ENCODE results near the gene EDDM3A. TPM values are rescaled to one million over a fixed set of nuclear protein-coding genes. Genes with fewer than 3 reads are reported as not detected.

The EDDM3A gene
- total and polyA plus RNA-seq, 2 of the 13 experiments (the other 11 are each of a cell fraction or from before 2014, with no cell fraction given) = not detected

DNA sequence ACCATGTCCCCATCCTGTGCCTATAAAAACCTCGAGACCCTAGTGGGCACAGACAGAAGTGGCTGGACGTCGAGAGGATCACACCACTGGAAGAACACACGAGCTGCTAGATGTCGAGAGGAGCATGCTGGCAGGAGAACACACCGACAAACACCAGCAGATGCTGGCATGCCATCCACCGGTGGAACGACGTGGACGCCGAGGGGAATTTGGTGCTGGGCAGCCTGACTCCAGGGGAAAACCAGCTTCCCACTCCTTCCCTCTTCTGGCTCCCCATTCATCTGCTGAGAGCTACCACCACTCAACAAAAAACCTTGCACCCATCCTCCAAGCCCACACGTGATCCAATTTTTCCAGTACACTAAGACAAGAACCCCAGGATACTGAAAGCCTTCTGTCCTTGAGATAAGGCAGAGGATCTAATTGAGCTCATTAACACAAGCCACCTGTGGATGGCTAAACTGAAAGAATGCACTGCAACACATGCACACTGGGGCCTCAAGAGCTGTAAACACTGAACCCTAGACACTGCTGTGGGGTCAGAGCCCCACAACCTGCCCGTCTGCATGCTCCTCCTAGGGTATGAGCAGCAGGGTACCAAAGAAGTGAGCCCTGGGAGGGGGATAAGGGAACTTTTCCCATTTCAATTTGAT, 44.9 kb downstream of the EDDM3A start (continued):
- TF ChIP-seq, protein P1, sequence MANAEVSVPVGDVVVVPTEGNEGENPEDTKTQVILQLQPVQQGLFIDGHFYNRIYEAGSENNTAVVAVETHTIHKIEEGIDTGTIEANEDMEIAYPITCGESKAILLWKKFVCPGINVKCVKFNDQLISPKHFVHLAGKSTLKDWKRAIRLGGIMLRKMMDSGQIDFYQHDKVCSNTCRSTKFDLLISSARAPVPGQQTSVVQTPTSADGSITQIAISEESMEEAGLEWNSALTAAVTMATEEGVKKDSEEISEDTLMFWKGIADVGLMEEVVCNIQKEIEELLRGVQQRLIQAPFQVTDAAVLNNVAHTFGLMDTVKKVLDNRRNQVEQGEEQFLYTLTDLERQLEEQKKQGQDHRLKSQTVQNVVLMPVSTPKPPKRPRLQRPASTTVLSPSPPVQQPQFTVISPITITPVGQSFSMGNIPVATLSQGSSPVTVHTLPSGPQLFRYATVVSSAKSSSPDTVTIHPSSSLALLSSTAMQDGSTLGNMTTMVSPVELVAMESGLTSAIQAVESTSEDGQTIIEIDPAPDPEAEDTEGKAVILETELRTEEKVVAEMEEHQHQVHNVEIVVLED (CRISPR knock-in tag; IDR thresholded peaks at IDR 0.05; ENCODE audit: borderline replicate concordance) = no peak
- TF ChIP-seq, protein P2, sequence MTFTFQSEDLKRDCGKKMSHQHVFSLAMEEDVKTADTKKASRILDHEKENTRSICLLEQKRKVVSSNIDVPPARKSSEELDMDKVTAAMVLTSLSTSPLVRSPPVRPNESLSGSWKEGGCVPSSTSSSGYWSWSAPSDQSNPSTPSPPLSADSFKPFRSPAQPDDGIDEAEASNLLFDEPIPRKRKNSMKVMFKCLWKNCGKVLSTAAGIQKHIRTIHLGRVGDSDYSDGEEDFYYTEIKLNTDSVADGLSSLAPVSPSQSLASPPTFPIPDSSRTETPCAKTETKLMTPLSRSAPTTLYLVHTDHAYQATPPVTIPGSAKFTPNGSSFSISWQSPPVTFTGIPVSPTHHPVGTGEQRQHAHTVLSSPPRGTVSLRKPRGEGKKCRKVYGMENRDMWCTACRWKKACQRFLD (CRISPR knock-in tag; IDR thresholded peaks at IDR 0.05; ENCODE audit: borderline replicate concordance) = no peak
- no peak for TF ChIP-seq ZNF790 (CRISPR knock-in tag; IDR thresholded peaks at IDR 0.05; ENCODE audit: borderline replicate concordance)
- TF ChIP-seq, protein P3, sequence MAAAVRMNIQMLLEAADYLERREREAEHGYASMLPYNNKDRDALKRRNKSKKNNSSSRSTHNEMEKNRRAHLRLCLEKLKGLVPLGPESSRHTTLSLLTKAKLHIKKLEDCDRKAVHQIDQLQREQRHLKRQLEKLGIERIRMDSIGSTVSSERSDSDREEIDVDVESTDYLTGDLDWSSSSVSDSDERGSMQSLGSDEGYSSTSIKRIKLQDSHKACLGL (CRISPR knock-in tag; IDR thresholded peaks at IDR 0.05) = no peak

DNA sequence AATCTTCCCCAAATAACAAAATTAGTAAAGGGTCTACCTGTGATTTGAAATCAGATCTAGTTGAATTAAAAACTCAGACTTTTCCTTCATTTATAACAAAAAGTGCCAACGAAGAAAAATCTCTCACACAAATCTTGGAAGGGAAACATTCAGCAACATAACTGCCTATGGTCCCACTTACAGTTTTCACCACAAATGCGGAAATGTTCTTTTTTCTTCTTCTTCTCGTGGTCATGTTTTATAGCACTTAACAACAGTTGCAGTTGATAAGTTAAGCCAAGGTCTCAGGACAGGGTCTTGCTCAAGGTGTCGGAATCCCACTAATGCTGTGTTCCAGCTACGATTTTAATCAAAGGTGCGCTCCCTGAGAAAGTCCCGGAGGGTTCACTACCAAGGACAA, 45.5 kb downstream of the EDDM3A start:
- intact Hi-C loops (cut with micrococcal nuclease; ENCODE audit: unreplicated experiment) (no loop called here), in situ Hi-C loops (cut with HindIII; ENCODE audit: extremely low pct_ligation_motif_present, low pct_unique_long_range_greater_than_20kb) (no loop called here)
- Histone ChIP-seq H3K9ac (ENCODE audit: insufficient read depth, low read depth, low read length) (no peak overlapping the region), H3K4me2 (ENCODE audit: low read depth, low read length) (no peak overlapping the region), H3K4me1 (ENCODE audit: insufficient read depth, low read length) (no peaks in the 10 kb centered on the region), H3K36me3 (replicated peaks in 1 of 2; ENCODE audit: control insufficient read depth in 1 of 2, insufficient read depth in 2 of 2, low read length in 2 of 2) (no peaks in the 10 kb centered on the region), H3K27ac (ENCODE audit: extremely low read length, insufficient read depth, low read length) (no peak overlapping the region), H2AFZ (ENCODE audit: low read length) (no peak overlapping the region), H3K9me3 (ENCODE audit: low read length) (no peaks in the 10 kb centered on the region), H3K4me3 (replicated peaks in 1 of 3; ENCODE audit: insufficient read depth in 1 of 3, low read depth in 2 of 3, low read length in 3 of 3) (no peak overlapping the region), H3K79me2 (ENCODE audit: insufficient read depth, low read length) (no peaks in the 10 kb centered on the region), H3K27me3 (ENCODE audit: control insufficient read depth in 1 of 2, insufficient read depth in 2 of 2, low read length in 2 of 2) (no peaks in the 10 kb centered on the region), H4K20me1 (ENCODE audit: insufficient read depth, low read length) (no peaks in the 10 kb centered on the region)
- BruUV-seq (replicated peaks) = no TSS peak
- DNase-seq (ENCODE audit: low spot score) = no peak
- ChIA-PET CTCF (ENCODE audit: low intra/inter-chr PET ratio, low total read pairs) (no interaction called here), POLR2A (no interaction called here)
- WGBS (ENCODE audit: low lambda C conversion rate) = 48% methylated on average over 7 of the region's 7 CpGs
- FAIRE-seq = no peak
- no peak for ATAC-seq
- TF ChIP-seq THYN1 (CRISPR knock-in tag; IDR thresholded peaks at IDR 0.05; ENCODE audit: borderline replicate concordance, low read depth) (no peak), HHEX (CRISPR knock-in tag; IDR thresholded peaks at IDR 0.05) (no peak), CHD4 (IDR thresholded peaks at IDR 0.05; ENCODE audit: borderline replicate concordance, low read length) (no peak), ZBTB7B (CRISPR knock-in tag; IDR thresholded peaks at IDR 0.05) (no peak), HOXA5 (CRISPR knock-in tag; IDR thresholded peaks at IDR 0.05) (no peak), ZNF543 (CRISPR knock-in tag; IDR thresholded peaks at IDR 0.05) (no peak), POLR2AphosphoS5 (IDR thresholded peaks at IDR 0.05; ENCODE audit: low read depth, low read length) (no peak)
- TF ChIP-seq, protein P4, sequence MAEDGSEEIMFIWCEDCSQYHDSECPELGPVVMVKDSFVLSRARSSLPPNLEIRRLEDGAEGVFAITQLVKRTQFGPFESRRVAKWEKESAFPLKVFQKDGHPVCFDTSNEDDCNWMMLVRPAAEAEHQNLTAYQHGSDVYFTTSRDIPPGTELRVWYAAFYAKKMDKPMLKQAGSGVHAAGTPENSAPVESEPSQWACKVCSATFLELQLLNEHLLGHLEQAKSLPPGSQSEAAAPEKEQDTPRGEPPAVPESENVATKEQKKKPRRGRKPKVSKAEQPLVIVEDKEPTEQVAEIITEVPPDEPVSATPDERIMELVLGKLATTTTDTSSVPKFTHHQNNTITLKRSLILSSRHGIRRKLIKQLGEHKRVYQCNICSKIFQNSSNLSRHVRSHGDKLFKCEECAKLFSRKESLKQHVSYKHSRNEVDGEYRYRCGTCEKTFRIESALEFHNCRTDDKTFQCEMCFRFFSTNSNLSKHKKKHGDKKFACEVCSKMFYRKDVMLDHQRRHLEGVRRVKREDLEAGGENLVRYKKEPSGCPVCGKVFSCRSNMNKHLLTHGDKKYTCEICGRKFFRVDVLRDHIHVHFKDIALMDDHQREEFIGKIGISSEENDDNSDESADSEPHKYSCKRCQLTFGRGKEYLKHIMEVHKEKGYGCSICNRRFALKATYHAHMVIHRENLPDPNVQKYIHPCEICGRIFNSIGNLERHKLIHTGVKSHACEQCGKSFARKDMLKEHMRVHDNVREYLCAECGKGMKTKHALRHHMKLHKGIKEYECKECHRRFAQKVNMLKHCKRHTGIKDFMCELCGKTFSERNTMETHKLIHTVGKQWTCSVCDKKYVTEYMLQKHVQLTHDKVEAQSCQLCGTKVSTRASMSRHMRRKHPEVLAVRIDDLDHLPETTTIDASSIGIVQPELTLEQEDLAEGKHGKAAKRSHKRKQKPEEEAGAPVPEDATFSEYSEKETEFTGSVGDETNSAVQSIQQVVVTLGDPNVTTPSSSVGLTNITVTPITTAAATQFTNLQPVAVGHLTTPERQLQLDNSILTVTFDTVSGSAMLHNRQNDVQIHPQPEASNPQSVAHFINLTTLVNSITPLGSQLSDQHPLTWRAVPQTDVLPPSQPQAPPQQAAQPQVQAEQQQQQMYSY (CRISPR knock-in tag; IDR thresholded peaks at IDR 0.05) = no peak
- TF ChIP-seq, protein P5, sequence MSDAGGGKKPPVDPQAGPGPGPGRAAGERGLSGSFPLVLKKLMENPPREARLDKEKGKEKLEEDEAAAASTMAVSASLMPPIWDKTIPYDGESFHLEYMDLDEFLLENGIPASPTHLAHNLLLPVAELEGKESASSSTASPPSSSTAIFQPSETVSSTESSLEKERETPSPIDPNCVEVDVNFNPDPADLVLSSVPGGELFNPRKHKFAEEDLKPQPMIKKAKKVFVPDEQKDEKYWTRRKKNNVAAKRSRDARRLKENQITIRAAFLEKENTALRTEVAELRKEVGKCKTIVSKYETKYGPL (CRISPR knock-in tag; IDR thresholded peaks at IDR 0.05) = no peak
- TF ChIP-seq, protein P6, sequence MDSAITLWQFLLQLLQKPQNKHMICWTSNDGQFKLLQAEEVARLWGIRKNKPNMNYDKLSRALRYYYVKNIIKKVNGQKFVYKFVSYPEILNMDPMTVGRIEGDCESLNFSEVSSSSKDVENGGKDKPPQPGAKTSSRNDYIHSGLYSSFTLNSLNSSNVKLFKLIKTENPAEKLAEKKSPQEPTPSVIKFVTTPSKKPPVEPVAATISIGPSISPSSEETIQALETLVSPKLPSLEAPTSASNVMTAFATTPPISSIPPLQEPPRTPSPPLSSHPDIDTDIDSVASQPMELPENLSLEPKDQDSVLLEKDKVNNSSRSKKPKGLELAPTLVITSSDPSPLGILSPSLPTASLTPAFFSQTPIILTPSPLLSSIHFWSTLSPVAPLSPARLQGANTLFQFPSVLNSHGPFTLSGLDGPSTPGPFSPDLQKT (CRISPR knock-in tag; IDR thresholded peaks at IDR 0.05; ENCODE audit: borderline replicate concordance) = no peak
